Activated CD8-positive, alpha-beta memory T cell treated with anti-CD3 and anti-CD28 coated beads, Interleukin-2, amount 50 U/mL, for 4 hours (primary cell): ENCODE measurements around the gene ATP1B3.
"Not testable (repeated sequence)": the region's sequence is repeated elsewhere in the genome, so short reads cannot be mapped to it uniquely, and the experiment has no call there.

Experiments
- DNase-seq: peaks from one replicate; pipeline ENCODE4 v3.0.0-alpha.2; 2020

ATP1B3 gene

DNA sequence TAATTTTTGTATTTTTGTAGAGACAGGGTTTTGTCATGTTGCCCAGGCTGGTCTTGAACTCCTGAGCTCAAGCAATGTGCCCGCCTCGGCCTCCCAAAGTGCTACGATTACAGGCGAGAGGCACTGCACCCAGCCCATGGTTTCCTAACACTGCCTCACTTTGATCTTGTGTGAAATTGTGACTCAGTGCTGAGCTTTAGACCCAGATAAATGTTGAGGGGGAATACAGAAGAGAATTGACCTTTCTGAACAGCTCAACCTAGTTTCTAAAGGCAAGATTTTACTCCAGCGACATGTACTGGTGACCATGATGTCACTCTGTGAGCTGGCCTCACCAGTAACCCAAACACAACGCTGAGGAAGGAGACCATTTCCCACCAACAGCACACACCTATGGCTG, 73.5 kb downstream of the ATP1B3 start:
- DNase-seq, result no peak

DNA sequence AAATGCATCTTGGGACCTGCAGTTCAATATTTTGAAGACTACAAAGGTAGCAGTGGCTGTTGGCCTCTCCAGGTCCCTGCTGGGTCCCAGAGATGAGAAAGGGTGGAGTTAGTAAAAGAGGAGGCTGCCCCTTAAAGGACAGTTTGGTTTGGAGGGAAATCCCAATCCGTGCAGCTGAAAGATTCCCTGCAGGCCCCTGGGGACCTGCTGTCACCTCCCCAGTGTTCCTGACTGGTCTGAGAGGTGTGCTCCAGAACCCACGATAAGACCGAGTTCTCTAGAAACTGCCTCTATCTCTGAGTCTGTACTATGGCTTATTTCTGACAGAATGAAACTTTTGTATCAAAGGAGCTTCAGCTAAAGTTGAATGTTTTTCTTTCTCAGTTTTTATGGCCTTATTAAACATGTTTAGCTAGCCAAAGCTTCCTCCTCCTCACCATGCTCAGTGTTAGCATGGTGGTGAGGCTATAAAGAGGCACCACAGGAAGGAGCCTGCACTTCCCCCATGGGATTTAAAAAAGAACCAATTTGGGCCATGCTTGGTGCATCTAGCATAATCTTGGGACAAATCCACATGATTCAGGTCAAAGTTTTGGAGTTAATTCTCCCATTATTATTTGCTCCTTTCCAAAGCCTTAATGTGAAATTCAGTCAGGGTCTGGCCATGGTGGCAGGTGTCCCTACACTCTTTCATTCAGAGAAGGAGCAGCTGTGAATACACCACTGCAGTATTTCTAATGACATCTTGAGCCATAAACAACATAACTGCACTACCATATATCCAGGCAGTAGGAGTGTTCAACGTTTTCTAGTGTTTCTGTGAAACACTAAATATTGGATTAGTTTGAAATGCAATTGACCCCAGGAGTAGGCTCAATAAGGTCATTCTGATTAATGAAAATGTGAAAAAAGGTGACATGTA, 74.4 kb downstream of the ATP1B3 start:
- DNase-seq, result no peak

DNA sequence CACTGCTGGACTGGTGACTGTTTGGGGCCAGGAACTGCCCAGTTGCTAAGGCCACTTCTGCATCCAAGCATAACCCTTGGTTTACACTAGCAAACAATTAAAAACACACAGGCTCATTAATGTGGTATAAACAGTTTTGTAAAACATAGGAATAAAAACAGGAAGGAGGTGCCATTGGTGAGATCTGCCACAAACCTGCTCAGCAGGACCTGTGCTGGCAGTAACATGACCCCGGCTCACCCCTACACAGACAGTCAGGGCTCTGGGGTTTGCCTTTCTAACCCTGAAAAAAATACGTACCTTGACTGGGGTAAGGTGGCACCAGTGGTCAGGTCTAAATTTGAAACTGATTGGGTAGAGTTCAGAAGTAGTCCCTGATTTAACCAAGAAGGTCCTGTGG, 76.2 kb downstream of the ATP1B3 start:
- no peak for DNase-seq

DNA sequence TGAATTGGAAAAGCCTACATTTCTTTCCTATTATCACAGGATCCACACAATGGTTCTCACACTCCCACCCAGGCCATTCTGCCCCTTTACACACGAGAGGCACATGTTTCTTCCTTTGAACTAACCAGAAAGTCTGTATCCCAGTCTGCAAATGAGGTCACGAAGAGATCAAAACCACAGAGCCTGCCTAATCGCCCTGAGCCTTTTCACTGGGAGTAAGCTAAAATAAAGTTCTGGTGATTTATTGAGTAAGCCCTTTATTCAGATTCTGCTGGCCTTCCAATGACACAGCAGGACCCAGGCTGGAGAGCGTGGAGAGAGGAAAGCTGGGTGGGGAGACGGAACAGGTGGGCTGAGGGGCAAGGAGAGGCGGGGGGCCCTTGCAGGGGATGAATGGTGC, 78.7 kb downstream of the ATP1B3 start:
- no peak for DNase-seq

DNA sequence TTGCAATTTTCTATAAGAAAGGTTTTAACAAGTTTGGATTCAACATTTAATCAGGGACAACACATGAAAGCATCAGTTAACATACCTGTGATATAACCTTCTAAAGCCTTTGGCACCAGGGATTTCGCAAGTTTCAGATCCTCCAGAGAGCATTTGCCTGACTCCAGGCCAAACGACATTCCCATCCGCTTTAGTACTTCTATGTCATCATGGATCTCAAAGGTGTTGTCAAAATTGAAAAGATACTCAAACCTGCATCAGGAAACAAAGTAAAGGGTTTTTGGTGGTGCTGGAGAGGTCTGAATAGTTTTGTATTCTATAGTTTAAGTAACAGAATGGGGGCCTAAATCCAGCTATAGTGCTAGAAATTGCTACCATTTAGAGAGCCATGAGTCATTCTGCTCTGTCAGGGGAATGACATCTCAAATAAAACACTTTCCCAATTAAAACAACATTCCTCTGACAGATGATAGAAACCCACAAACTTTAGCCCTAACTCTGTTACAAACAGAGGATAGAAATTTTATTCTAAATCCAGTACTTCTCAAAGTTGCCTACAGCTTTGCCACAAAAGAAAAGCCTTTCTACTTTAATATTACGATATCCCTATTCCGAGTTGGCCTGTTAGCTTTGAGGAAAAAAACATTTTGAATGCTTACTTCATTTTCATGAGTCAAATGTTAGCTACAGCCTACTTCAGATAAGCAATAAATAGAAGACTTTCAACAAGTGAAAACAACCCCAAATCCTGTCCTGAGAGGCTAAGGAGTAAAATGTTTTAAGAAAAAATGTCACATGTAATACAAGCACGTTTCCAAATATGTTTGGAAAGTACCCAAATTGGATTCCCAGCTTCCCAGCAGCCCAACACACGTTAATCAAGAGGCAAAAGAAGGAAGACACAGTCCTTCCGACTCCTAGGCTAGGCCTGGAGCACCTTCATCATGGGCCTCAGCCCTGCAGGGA, 83.4 kb downstream of the ATP1B3 start:
- DNase-seq, result no peak

DNA sequence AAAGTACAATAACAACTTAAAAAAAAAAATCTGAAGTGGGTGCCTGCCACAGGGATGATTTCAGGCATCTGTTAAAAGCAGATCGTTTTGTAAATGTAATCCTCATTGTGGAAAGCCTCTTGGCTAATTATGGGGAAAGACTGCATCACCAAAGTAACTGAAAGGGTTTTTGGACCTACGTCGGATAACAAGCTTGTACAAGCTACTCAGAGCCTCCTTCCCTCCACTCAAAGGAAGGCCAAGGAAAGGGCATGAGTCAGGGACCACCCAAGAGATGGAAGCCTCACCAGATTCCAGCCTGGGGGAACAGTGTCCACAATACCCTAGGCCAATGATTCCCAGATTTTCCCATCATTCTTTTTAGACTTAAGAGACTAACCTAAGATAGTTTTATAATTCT, 84.3 kb downstream of the ATP1B3 start:
- DNase-seq, result no peak

DNA sequence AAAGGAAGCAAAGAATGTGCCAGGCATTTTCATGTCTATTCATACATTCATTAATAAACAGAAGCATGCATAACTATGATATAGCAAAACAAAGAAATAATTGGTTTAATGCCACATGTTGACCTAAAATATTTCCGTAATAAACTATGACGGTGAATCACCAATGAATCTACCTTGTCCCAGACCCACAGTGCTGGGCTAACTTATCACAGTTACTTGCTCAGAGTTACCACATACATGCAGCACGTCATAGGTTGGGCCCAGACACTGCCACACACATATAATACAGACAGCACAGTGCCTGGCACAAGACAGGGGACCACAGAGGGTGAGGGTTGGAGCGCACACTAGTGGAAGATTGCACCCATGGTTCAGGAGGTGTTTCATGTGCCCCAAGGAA, 86.9 kb downstream of the ATP1B3 start:
- DNase-seq, result no peak

DNA sequence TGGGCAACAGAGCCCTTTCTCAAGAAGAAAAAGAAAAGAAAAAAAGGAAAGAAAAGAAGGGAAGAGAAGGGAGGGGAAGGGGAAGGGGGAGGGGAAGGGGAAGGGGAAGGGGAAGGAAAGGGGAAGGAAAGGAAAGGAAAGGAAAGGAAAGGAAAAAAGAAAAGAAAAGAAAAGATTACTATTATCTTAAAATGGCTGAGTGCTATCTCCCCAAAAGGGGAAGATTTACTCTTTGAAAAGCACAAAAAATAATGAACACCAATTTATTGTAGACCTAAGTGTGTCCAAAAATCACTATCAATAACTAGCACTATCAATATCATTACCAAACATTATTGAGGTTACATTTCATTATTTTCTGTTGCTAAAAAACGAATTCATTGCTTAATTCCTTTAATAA, 89.0 kb downstream of the ATP1B3 start:
- DNase-seq, result no peak

DNA sequence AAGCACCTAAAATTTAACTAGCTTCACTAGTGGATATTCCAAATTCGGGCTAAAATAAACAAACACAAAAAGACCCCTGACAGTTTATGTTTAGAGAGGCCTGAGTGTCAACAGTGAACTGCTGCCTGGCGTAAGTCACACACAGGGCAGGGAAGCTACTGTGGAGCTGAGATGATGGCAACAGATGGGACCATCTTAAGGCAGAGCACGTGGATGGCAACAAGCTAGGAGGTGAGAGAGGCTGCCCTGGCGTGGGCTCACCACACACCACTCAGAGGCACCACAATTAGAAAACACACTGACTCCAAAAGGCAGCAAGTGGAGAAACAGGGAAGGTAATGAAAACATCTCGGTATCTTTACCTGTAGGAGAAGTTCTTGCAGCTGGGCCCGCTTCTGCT, 93.3 kb downstream of the ATP1B3 start:
- DNase-seq, result no peak

DNA sequence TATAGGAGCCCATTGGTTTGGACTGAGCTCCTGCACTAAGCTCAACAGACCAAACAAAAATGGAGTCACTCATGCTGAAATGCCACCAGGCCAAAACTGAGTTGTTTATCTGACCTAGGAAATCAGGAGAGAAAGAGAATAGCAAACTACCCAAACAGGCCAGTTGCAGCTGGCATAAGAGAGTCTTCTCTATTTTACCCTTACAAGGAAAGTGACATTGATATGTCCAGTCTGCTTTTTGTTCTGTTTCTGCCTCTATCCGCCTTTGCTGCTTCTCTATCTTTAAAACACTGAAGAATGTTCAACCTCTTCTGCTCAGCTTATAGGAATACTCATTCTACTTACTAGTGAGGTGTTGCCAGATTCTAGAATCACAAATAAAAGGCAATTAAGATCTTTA, 95.1 kb downstream of the ATP1B3 start:
- DNase-seq, result no peak

DNA sequence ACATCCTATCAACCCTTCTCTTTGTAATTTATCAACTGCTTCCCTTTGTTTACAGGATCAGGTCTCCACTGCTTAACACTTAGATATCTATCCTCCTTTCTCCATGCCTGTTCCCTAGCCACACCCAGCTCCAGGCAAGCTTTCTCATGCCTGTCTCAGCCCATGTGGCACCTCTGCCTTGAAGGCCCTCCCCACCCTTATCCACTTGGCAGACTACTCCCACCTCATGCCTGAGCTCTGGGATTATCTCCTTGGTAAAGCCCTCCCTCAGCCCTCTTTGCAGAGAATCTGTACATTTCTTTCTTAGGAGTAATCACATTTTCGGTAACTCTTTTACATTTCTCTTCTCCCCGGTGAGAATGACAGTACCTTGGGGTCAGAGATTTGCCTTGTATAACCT, 96.0 kb downstream of the ATP1B3 start:
- no peak for DNase-seq

DNA sequence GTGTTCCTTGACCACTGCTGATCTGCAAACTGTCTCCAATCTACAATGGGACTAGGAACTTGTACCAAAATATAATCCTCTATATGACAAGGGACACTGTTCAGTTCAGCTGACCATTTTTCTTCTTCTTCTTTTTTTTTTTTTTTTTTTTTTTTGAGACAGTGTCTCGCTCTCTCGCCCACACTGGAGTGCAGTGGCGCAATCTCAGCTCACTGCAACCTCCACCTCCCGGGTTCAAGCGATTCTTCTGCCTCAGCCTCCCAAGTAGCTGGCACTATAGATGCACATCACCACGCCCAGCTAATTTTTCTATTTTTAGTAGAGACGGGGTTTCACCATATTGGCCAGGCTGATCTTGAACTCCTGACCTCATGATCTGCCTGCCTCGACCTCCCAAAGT, 98.3 kb downstream of the ATP1B3 start:
- DNase-seq, result not testable (repeated sequence)
